ENCODE data around the gene PRSS27.
"Not testable (repeated sequence)": the region's sequence is repeated elsewhere in the genome, so short reads cannot be mapped to it uniquely, and the experiment has no call there.

PRSS27 gene

DNA sequence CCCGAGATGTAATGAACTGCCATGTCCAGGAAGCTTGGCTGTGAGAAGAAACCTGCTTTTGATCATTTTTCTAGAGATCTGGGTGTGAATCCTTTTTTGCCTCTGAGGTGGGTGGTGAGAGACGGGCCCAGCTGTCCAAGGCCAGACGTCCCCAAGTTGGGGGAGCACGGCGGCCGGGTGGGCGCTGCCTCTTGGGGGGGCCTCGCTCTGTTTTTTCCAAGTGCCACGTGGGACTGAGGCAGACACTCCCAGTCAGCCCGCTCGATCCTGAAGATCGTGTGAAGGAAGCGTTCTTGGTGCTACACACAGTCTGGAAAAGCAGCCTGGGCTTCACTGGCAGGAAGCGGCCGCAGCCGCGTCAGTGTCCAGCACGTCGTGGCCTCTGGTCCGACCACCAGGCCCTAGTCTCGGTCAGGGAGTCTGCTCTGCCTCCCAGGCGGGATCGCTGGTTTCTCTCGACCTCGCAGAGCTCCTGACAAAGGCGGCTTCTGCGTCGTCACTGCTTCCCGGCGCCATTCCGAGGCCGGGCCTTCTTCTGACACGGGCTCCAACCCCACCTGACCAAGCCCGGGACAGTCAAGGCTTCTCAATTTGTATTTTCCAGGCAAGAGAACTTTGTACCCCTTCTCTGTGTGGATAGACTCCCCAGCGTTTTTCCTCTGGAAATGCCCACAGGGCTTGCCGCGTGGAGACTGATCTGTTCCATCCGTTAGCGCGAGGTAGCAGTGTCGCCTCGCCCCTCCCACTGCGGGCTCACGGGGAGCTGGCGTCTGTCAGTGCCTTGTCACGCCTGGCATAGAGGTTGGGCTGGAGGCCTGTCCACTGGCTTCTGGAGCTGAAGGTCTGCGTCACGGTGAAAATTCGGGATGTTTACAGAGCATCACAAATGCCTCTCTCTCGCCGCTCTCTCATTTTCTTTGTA is 12.4 kb downstream of the PRSS27 start:
- DNase-seq, result no peak

DNA sequence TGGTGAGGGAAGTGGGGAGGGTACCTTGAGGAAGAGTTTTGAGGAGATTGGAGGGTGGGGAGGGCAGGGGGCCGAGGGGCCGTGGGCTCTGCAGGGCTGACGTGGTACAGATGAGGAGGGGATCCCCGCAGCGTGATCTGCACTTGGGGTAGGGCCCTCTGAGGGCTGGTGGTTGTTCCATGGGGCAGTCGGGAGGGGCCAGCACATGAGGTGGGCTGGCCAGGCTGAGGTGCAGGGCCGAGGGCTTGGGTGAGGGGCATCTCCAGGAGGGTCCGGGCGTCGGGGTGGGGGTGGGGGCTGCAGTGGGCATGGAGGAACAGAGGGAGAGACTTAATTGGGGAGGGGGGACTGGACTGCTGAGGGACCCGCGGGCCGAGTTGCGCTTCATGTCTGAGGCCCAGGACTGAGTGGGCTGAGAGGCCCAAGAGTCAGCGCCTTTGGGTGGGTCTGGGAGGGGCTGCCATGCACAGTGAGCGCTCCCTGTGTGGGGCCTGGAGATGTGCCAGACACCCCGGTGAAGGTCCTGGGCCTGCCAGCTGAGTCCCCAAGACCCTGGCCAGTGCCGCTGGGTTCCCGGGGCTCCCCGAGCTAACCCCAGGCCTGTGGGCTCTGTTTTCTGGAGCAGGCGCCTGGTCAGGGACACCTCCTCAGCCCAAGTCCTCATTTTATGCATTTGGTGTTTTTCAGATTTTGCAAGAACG is 13.3 kb downstream of the PRSS27 start:
- DNase-seq, result no peak

DNA sequence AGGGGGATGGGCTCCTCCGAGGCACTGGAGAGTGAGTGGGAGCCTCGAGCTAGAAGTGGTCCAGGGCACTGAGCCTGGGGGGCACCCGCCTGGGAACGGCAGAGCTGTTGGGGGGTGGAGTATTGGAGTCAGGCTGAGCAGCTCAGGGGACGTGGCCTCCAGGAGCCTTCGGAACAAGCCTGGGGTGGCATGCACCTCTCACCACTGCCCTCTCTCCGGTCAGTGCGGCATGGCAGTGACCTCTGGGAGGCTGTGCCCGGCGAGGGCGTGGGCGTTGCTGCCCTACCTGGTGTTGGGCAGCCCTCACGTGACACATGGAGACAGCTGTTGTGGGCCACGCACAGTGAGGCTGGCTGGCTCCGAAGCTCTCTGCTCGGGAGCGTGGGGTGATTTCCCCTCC is 13.9 kb downstream of the PRSS27 start:
- no peak for DNase-seq

DNA sequence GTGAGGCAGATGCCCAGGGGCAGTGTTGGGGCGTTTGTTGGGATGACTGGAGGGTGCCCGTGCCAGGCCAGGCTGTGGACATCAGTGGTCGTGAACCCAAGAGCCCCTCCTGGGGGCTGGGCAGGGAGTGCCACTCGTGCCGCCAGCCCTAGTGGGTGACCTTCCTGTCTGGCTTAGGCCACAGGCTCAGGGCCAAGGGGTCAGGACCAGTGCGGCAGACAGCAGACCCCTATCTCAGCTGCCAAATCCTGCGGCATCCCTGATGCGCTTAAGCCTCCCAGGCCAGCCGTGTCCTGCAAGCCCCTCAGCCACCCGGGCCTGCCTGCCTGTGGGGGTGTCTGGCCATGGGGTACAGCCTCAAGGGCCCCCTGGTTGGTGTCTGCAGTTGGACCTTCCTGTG is 14.7 kb downstream of the PRSS27 start:
- no peak for DNase-seq

DNA sequence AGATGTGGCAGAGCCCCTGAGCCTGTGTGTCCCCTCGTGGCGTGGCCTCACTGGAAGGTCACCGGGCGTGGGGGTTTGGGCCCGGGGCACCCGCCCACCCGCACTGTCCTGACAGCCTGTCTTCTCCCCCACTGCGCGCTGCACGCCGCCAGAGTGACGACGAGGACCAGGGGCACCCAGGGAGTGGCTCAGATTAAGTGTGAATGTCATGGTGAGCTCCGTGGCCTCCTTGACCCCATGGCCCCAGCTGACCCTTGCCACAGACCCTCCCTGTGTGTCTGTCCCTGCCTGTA is 15.1 kb downstream of the PRSS27 start:
- no peak for DNase-seq

DNA sequence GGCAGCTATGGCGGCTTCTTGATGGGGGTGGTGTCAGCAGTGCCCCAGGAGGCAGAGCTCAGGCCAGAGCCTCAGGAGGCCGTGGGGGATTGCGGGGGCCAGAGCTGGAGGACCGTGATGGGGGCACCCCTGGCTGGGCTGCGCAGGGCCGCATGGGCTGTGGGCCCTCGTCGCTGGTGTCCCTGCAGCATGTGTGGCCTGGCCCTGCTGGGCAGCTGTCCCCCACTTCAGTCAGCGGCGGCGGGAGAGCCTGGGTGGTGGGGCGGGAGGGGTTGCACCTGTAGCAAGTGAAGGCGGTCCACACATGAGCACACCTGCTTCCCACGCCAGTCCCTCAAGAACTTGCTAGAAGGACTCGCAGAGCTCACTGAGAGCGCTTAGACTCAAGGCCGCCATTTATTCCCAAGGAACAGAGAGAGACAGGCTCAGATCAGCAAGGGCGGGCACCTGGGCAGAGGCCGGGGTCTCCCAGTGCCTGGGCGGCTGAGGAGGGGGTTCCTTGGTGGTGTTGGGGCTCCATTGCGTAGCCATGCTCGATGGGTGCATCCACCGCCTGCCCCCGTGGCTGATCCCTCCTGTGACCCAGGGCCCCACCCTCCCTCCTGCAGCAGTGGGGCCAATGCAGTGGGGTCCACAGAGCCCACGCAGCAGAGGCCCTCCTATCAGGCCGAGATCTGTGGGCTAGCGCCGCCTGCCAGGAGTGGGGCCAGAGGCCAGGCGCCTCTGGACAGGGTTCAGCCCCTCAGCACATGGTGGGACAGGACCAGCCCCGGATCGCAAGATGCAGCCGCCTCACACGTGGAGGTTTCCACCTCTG is 15.7 kb downstream of the PRSS27 start:
- no peak for DNase-seq

DNA sequence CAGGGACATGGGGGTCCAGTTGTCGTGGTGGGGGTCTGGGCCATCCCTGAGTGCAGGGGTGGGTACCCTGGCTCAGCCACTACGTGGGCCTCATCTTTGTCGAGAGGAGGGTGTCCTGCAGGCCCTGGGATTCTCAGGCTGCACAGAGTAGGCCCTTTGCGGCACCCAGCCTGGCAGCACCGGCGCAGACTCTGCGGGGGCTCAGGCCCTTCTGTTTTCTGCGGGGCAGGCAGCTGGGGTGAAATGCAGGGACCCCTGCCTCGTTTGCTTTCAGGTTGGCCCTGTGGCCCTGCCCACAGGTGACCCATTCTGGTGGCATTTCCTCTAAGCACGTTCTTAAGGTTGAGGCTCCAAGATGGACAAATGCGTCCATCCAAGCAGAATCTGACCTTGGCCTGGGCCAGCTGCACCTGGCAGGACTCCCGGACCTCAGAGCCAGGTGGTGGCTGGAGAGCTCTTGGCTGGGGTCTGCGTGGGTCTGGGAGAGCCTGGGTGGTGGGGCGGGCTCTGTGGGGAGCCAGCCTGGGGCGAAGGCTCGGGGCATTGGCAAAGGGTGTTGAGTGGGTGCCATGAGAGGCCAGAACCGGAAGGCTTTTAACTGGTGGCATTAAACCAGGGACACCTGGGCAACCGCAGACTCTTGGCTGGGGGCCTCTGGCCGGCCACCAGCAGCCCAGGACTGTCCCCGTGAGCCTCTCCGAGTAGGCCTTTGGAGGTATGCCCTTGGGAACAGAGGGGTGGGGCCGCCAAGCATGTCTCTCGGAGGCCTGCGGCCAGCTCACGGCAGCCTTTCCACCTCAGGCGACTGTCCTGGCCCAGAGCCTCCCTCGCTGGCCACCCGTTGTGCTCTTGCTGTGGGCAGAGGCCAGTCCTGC is 16.9 kb downstream of the PRSS27 start:
- DNase-seq, result no peak

DNA sequence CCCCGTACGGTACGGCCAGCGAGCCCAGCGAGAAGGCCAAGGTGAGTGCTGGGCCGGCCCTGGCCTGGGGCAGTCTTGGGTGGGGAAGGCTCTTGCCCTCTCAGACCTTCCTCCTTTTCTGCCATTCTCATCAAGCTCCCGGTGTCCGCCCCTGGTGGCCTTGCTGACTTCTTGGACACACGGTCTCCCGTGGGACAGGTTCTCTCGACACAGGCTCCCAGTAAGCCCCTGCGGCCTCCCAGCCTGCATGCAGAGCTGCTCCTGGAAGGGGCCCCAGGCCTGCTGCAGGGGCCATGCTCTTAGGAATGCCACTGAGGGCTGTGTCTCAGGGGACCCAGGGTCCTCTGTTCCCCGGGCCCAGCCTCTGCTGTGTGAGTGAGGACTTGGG is 17.6 kb downstream of the PRSS27 start:
- DNase-seq, result no peak

DNA sequence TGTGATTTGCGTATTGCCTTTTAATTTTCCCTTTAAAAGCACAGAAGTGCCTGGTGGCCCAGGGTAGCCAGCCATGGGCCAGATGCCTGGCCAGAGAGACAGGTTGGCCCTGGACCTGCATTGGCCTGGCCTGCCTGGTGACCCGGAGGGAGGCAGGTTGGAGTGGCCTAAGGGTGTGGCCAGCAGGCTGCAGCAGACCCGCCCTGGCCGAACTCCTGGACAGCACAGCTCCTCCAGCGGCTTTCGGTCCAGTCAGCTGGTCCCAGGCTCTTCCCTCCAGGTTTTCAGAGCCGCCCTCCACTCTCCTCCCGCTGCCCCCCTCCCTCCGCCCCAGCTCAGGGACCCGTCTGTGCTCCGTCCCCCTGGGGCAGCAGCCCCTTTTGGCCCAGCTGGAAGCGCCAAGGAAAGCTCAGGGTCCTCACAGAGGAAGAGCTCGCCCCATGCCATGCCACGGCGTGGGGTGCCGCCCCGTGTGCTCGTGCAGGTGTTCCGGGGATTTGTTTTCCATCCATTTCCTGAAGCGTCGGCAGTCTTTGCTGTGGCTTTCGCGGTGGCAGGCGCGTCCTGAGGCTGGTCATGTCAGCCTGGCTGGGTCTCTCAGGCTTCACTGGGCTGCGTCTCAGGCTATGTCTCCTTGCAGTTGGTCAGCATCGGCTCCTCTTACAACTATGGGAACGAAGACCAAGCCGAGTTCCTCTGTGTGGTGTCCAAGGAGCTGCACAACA is 18.1 kb downstream of the PRSS27 start:
- DNase-seq, result no peak

DNA sequence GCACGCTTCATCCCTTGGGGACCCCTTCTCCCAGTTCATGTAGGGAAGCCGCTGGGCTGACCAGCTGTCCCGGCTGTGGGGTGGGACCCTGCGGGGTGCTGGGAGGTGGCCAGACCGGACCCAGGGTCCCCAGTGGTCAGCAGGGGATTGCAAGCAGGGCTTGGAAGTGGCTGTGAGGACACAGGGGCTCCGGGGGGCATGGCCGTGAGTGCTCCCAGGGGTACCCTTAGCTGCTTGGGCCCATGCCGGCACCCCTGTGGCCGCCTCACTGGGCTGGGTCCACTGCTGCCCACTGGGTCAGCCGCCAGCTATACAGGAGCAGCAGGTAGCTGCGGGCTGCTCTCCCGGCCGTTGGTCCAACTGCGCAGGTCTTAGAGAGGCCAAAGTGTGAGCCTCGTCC is 18.8 kb downstream of the PRSS27 start:
- no peak for DNase-seq

DNA sequence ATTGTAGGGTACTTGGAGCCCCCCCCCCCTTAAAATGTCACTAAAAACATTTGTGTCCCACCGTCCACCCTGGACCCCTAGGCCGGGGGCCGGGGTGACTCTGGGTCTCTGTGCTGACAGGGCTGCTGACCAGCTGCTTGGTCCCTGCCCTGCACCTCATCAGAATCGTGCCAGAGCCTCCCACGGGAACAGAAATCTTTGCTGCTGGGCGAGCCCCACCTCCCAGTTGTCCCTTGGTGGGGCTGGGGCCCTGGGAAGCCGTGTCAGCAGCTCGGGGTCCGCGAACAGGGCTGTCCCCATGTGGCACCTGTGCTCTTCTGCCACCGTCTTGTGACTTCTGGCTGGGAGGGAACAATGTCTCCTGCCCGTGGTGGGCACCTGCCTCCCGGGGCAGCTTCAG is 19.2 kb downstream of the PRSS27 start:
- no peak for DNase-seq

DNA sequence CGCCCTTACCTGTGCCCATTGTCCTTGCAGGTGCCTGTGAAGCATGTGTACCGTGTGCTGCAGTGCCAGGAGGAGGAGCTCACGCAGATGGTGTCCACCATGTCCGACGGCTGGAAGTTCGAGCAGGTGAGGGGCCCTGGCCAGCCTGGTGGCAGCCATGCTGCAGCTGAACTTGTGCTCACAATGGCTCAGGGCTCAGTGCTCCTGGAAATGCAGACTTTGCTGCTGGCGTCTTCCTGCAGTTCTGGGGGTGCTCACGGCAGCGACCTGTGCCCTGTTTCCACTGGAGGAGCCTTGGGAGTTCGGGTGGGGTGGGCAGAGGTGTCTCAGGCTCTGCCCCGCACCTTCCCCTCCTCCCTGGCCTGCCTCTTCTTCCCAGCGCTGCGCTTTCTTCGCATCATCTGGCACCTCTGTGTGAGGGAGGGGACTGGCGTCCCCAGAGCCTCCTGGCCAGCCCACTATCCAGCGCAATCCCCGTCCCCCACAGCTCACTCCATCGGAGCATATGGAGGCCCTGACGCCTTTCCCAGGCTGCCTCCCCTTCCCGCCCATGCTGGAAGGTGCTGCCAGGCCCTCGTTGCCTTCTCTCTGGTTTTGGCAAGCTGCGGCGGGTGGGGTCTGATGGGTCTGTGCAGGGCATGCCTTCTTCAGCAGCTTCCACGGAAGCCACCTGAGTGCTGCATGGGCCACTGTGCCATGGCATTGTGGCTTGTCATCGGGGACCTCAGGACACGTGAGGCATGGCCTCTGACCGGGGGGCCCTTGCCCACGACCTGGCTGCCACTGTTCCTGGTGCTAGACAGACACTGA is 20.0 kb downstream of the PRSS27 start:
- no peak for DNase-seq

DNA sequence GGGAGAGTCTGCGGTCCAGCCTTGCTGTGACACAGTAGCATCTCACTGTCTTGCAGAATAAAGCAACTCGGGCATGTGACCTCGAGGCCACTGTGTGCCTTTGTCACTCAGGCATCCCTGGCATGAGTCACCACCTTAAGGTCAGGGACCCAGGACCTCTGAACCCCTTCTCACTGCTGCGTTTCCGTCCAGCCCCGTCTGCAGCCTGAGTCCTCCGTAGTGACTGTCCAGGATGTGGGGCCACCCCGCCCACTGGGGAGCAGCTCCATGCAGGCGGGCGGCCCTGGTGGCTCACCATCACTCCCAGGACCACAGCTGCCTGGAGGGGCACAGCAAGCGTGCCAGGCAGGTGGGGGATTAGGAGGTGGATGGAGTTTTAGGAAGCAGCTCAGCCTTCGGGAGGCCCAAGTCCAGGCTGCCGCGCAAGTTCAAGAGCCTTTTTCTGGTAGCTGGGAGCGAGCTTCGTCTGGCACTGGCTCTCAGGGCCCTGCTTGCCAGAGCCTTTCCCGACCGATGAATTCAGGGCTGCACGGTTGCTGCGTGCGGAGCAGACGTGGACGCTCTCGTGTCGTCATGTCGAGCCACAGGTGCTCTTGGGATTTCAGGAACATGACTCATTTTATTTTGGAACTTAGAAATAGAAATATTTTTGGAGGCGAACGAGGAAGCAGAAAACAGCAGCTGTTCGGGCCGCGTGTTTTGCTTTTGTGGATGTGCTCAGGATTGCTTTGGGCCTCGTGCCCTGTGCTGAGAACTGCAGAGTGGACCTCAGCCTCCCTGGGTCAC is 20.9 kb downstream of the PRSS27 start:
- DNase-seq, result no peak

DNA sequence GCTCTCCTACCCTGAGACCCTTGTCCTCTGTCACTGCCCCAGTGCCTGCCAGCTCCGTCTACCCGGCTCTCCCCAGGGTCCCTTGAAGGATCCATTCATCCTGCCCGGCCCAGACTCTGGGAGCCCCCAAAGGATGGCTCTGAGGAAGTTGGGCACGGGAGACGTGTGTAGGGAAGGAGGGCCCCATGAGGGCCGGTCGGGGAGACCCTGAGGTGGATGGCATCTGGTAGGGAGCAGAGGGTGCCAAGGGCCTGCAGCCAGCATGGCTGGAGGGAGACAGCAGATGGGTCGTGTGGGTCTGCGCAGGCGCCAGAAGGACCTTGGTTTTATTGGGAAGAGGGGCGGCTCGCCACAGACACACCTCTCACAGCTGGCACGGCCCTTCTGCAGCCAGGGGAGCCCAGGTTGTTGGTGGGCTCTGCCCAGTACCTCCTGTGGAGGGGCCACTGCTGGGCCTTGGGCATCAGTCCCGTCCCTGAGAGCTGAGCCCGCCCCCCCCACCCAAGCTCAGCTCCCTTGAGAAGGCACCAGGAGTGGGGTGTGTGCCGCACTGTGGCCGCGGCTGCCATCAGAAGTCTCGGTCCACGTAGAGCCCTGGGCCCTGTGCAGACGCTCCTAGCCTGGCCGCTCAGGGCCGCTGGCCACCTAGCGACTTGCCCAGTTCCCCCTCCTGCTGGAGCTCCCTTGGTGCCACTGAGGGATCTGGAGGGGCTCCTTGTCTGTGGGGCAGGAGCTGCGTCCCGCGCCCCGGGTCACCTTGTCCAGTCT is 21.7 kb downstream of the PRSS27 start:
- DNase-seq, result no peak

DNA sequence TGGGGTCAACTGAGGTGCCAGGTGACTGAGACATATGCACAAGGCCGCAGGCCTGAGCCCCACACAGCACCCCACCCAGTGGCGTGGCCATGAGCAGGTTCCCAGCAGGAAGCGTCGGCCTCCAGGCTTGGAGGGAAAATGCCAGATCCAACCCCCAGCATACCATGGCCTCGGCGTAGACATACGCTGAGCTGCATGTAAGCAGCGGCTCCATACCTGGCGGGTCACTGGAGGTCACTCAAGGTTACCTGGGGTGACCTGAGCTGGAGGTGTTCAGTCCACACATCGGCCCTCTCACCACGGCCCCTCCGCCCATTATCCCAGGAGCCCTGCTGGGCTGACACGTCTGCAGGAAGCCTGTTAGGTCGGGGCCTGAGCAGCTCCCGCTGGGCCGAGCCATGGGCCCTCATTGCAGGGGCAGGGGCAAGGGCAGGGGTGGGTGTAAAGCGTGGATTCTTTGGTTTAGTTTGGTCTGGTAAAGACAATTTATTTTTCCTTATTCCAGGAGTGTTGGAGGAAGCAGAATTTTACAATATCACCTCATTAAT is 22.5 kb downstream of the PRSS27 start:
- DNase-seq, result no peak

DNA sequence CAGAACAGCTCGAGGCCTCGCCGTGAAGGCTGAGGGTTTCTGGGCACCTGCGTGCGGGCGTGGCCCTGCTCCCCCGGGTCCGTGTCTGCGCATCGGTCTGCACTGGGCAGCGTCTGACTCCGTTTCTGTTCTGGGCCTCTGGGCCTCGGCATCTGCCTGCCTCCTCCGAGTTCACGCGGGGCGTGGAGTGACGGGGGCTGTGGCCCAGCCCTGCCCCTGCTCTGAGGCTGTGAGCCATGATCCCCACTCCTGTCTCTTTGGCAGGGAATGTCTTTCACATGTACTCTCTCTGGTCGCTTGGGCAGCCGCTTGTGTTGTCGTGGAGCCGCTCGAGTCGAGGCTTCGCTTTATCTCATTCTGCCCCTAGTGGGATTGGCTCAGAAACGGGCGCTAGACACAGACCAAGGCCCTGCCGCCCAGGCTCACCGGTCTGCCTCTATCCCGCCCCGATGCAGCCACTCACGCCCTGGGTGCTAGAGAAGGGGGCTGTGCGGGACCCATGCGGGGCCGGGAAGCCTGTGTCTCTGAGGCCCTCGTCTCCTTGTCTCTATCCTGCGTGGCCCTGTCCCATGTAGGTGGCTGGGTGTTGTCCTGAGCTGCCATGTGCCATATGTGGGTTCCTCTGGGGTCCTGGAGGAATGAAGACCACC is 23.3 kb downstream of the PRSS27 start:
- not testable (repeated sequence) for DNase-seq

DNA sequence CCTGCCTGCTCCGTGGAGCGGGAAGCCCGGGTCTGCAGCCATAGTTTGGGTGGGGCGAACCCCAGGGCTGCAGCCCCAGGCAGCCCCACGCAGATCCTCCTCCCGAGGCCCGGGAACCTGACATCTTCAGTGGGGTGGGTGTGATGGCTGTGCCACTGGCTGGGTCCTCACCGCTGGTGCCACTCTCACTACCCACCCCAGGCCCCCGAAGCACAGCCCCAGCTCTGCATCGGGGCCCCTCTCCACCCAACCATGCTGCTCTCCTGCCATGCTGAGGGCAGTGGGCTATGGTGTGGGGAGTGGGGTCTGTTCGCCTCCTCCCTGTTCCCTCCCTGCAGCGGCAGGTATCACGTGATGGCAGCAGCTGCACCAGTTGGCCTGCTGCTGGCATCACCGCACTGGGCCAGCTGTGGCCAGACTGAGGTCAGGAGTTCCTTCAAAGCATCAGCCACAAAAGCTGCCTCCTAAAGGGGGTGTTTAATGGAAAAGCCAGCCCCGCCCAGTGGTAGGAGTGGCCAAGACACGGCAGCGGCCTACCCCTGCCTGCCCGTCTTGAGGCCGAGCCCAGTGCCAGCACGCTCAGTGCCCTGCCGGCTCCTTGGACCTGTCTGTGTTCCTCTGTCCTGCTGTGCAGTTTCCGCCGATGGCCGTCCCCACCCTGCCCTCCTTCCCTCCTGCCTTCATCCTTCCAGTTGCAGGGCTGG is 26.9 kb downstream of the PRSS27 start:
- no peak for DNase-seq

All from CD4-positive, alpha-beta T cell treated with Interleukin-21 for 1 hour (primary cell).